ENCODE results near the gene CSNK1E.

- TF ChIP-seq CTCF (conservative IDR thresholded peaks at IDR 0.05; ENCODE audit: low read depth, low read length) (no peak), EZH2 (IDR thresholded peaks at IDR 0.05; ENCODE audit: borderline replicate concordance, low read depth, low read length, poor library complexity, severe bottlenecking) (no peak)
Measured at GRCh38 chr22:38352436-38352835, 35.2 kb upstream of the CSNK1E start.
